Colonic mucosa (tissue), 4 donors: Measurements from ENCODE around the gene TMEM154. TPM values are rescaled to one million over a fixed set of nuclear protein-coding genes. Genes with fewer than 3 reads are reported as not detected.

Experiments
- DNase-seq: peaks from one replicate; pipeline ENCODE4 v3.0.0-alpha.2; 2020
- H3K27ac ChIP-seq: fragments of 200-600 bp; one replicate; pipeline ENCODE4 v1.8.0; 2021
- H3K27me3 ChIP-seq: fragments of 200-600 bp; one replicate; pipeline ENCODE4 v1.8.0; 2021
- H3K36me3 ChIP-seq: fragments of 200-600 bp; one replicate; pipeline ENCODE4 v1.8.0; 2021
- H3K4me1 ChIP-seq: fragments of 200-600 bp; one replicate; pipeline ENCODE4 v1.8.0; 2021; ENCODE audit warnings: mild to moderate bottlenecking
- H3K4me3 ChIP-seq: fragments of 200-600 bp; one replicate; pipeline ENCODE4 v1.8.0; 2021
- H3K9ac ChIP-seq, 2 donors: one replicate each; pipeline ENCODE4 v1.7.0; 2013; ENCODE audit warnings: control low read depth in 2 of 2, low read depth in 2 of 2, low read length in 2 of 2
- H3K9me3 ChIP-seq: fragments of 200-600 bp; one replicate; pipeline ENCODE4 v1.8.0; 2021
- CTCF ChIP-seq: fragments of 200-600 bp; IDR thresholded peaks from one replicate; pipeline ENCODE4 v1.8.0; 2022; ENCODE audit warnings: antibody characterized with exemption, mild to moderate bottlenecking
- intact Hi-C: fragments of 100-400 bp; cut with DNase I; formaldehyde crosslinking; loops from one replicate; pipeline ENCODE4 v1.14.1; 2022
- total RNA-seq, 2 donors: library from RNA; stranded (reverse); fragmentation: NEBNext Ultra II Directional in 1 of 2; extraction: Animal tissue kit (Norgen Biotek cat#: 25700) in 1 of 2; gene quantifications; one replicate each; pipeline ENCODE4 v1.2.1, GENCODE V29; 2021
- donor health status: healthy.
- donor health status: DM: no; HTN: no; CAD: no.
- donor health status: DM: no; HTN: no; CAD: no.

The TMEM154 gene
- total RNA-seq, 2 donors from 2014 or later, result 1.5 to 3.5 TPM

DNA sequence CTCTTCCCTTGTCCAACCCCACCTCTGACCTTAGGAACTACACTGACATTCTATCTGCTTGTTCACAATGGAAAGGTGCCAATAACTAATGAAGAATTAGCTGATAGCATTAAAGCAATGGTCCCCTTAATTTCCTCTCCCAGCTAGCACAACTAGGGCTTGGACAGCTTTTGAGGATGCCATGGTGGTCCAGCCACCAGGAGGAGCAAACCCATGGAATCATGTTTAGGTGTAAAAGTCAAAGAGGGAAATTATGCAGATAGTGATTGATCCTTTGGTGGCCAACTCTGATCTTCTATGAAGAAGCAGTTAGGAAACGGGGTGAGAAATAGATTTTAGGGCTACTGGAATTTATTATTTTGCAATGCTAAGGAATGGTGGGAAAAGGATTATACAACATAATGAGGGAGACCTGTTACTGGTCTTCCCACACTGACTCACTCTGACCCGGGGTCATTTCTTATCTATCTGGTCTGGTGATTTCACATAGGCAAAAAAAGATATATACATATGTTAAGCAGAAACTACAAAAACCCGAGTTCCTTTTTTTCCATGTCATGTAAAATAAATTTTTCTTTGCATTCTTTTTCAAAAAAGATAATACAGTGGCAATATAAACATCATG lies 98.1 kb downstream of the TMEM154 start:
- DNase-seq, result no peak
- no peaks in the 10 kb centered on the region for H3K27me3 ChIP-seq

DNA sequence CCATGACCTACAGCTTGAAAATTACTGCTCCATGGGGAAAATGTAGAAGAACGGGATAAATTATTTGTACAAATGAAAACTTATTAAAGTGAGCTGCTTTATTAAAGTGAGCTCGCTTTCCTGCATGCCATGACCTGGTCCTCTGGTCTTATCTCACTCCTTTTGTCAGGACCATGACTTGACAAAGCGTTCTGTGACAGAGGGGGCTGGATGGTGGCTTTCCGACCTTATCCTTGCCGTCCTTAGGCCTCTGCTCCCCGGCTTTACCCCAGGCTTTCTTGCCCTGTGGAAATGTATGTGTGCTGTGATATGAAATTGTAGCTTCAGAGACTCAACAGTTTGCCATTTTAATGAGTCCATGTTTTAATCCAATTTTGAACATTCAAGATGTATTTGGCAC lies 99.9 kb downstream of the TMEM154 start:
- H3K9me3 ChIP-seq, result no peaks in the 10 kb centered on the region
- no peak overlapping the region for H3K9ac ChIP-seq
- no peaks in the 10 kb centered on the region for H3K36me3 ChIP-seq
- H3K27me3 ChIP-seq, result no peaks in the 10 kb centered on the region
- H3K4me1 ChIP-seq, result no peaks in the 10 kb centered on the region
- TF ChIP-seq CTCF, result no peak
- no peak overlapping the region for H3K27ac ChIP-seq
- H3K4me3 ChIP-seq, result no peak overlapping the region
- intact Hi-C loops, result no loop called here
- no peak for DNase-seq

More for the DNA sequence above, 98.1 kb downstream of the TMEM154 start:
- H3K36me3 ChIP-seq, result no peaks in the 10 kb centered on the region
- H3K27ac ChIP-seq, result no peak overlapping the region
- H3K4me3 ChIP-seq, result no peak overlapping the region
- TF ChIP-seq CTCF, result no peak
- no peaks in the 10 kb centered on the region for H3K9me3 ChIP-seq
- intact Hi-C loops, result no loop called here
- H3K9ac ChIP-seq, result no peak overlapping the region
- H3K4me1 ChIP-seq, result no peaks in the 10 kb centered on the region

GRCh38 chr4:152579107-152579764 lies 100.6 kb downstream of the TMEM154 start:
- no peak for TF ChIP-seq CTCF
- Histone ChIP-seq H3K9ac (no peak overlapping the region), H3K36me3 (no peaks in the 10 kb centered on the region), H3K27me3 (no peaks in the 10 kb centered on the region), H3K27ac (no peak overlapping the region), H3K4me3 (no peak overlapping the region), H3K4me1 (no peaks in the 10 kb centered on the region), H3K9me3 (no peaks in the 10 kb centered on the region)
- no peak for DNase-seq
- intact Hi-C loops, result no loop called here

DNA sequence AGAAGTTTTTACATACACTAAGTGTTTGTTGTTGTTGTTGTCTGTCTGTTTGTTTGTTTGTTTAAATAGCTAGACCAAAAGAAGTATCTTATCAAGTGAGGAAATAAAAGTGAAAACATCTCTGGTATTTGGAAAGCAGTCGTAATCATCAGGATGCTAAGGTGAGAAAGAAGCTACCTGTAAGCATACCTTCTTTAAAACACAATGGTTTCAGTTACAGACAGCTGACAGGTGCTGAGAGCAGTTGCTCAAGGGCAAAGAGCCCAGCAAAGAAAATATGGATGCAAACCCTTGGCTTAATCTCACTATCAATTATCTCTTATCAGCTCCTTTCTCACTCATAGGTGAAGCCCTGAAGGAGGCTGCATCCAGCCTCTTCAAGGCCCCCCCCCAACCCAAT lies 101.1 kb downstream of the TMEM154 start:
- H3K9me3 ChIP-seq, result no peaks in the 10 kb centered on the region
- no peaks in the 10 kb centered on the region for H3K4me1 ChIP-seq
- intact Hi-C loops, result no loop called here
- no peak for TF ChIP-seq CTCF
- H3K9ac ChIP-seq, result no peak overlapping the region
- no peak overlapping the region for H3K27ac ChIP-seq
- no peaks in the 10 kb centered on the region for H3K36me3 ChIP-seq
- H3K4me3 ChIP-seq, result no peak overlapping the region
- DNase-seq, result no peak
- H3K27me3 ChIP-seq, result no peaks in the 10 kb centered on the region

DNA sequence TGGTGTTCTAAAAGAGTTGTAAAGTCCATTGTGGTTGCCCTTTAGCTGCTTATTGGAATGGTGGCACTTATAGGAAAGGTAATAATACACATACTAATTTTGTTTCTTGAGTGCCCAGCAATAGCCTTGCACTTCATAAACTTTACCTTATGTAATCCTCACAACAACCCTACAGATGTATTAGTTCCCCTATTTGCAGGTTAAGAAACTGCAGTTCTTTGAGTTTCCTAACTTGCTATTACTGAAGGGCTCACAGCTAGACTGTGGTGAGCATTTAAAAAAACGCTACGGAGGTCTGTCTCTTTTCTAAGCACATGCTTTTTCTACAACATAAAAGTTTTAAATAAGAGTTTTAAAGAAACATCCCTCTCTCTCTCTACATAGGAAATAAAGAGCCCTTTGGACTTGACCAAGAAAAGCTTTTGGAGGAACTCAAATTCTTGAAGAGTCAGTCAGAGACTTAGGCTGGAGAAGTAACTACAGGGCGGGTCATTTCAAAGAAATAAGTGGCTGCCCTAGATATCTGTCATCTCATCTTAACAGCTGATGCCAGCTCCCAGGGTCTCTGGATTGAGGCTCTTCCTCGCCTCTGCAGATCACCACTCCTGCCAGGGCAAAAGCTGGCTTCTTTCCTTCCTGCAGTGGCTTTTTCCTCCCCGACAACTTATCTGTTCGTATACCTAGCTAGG lies 101.9 kb downstream of the TMEM154 start:
- TF ChIP-seq CTCF, result no peak
- H3K4me3 ChIP-seq, result no peak overlapping the region
- no peak for DNase-seq
- H3K4me1 ChIP-seq, result no peaks in the 10 kb centered on the region
- intact Hi-C loops, result no loop called here
- no peaks in the 10 kb centered on the region for H3K36me3 ChIP-seq
- no peaks in the 10 kb centered on the region for H3K9me3 ChIP-seq
- H3K27me3 ChIP-seq, result no peaks in the 10 kb centered on the region
- H3K9ac ChIP-seq, result no peak overlapping the region
- H3K27ac ChIP-seq, result no peak overlapping the region
